RPMI7951 (cell line): ENCODE measurements around the gene AHSP. TPM values are rescaled to one million over a fixed set of nuclear protein-coding genes. Genes with fewer than 3 reads are reported as not detected.
"Not testable (repeated sequence)": the region's sequence is repeated elsewhere in the genome, so short reads cannot be mapped to it uniquely, and the experiment has no call there.

Experiments used
- DNase-seq: peaks from one replicate; pipeline ENCODE4 v3.0.0-alpha.2; 2012; ENCODE audit warnings: low read depth
- total RNA-seq: library from RNA; depleted of rRNA; stranded (reverse); fragments of >200 nt; shearing (Covaris generic); gene quantifications from 2 replicates; pipeline ENCODE4 v1.2.3, GENCODE V29; 2014; rRNA removed

Gene AHSP
- total RNA-seq, 1 experiment from 2014 or later = not detected

GRCh38 chr16:31531096-31531495, 3.4 kb downstream of the AHSP start:
- DNase-seq = no peak

- no peak for DNase-seq
Measured at GRCh38 chr16:31532120-31532519, 4.4 kb downstream of the AHSP start.

- no peak for DNase-seq
Measured at GRCh38 chr16:31532896-31533295, 5.2 kb downstream of the AHSP start.

GRCh38 chr16:31535737-31536136, 8.0 kb downstream of the AHSP start:
- no peak for DNase-seq

GRCh38 chr16:31536804-31537361, 9.2 kb downstream of the AHSP start:
- no peak for DNase-seq

GRCh38 chr16:31537362-31538242, 9.9 kb downstream of the AHSP start:
- no peak for DNase-seq

GRCh38 chr16:31538243-31538598, 10.5 kb downstream of the AHSP start:
- DNase-seq = not testable (repeated sequence)

- DNase-seq = not testable (repeated sequence)
Measured at GRCh38 chr16:31539762-31540161, 12.1 kb downstream of the AHSP start.

GRCh38 chr16:31542763-31543162, 15.1 kb downstream of the AHSP start:
- DNase-seq = no peak

GRCh38 chr16:31561426-31562233, 33.9 kb downstream of the AHSP start:
- DNase-seq = no peak

GRCh38 chr16:31568577-31569359, 41.1 kb downstream of the AHSP start:
- peak; percentile 5 for DNase-seq

GRCh38 chr16:31569360-31569717, 41.6 kb downstream of the AHSP start:
- DNase-seq = no peak

GRCh38 chr16:31572821-31573220, 45.1 kb downstream of the AHSP start:
- no peak for DNase-seq

GRCh38 chr16:31574159-31574558, 46.5 kb downstream of the AHSP start:
- peak; percentile 21 for DNase-seq

- DNase-seq = no peak
Measured at GRCh38 chr16:31577411-31577810, 49.7 kb downstream of the AHSP start.

Other genes starting within 250 kb of the AHSP start
- gene ITGAX, start 172.7 kb upstream of the AHSP start, total RNA-seq = not detected in 2 replicates
- not detected in 2 replicates for gene ITGAD, start 134.6 kb upstream of the AHSP start, total RNA-seq
- not detected in 2 replicates for gene COX6A2, start 99.5 kb upstream of the AHSP start, total RNA-seq
- gene ZNF843, start 85.1 kb upstream of the AHSP start, total RNA-seq = 0.20 TPM in 1 of 2 replicates, not detected in the other
- 4.6 and 4.9 TPM in 2 replicates for gene ARMC5, start 68.4 kb upstream of the AHSP start, total RNA-seq
- 27.5 and 37.7 TPM in 2 replicates for gene TGFB1I1, start 55.7 kb upstream of the AHSP start, total RNA-seq
- 0.10 TPM in 1 of 2 replicates, not detected in the other for gene SLC5A2, start 44.8 kb upstream of the AHSP start, total RNA-seq
- 24.9 and 29.6 TPM in 2 replicates for gene RUSF1, start 19.5 kb upstream of the AHSP start, total RNA-seq